DMS53 treated with DMSO at 0.1 percent for 48 hours (cell line): ENCODE data around the gene GAB4.
"Not testable (repeated sequence)": the region's sequence is repeated elsewhere in the genome, so short reads cannot be mapped to it uniquely, and the experiment has no call there.

Experiments used
- DNase-seq: peaks from one replicate; lab custom pipeline; 2025; ENCODE audit not compliant: unreplicated experiment; lab: John Stamatoyannopoulos, UW

GAB4 gene, protein sequence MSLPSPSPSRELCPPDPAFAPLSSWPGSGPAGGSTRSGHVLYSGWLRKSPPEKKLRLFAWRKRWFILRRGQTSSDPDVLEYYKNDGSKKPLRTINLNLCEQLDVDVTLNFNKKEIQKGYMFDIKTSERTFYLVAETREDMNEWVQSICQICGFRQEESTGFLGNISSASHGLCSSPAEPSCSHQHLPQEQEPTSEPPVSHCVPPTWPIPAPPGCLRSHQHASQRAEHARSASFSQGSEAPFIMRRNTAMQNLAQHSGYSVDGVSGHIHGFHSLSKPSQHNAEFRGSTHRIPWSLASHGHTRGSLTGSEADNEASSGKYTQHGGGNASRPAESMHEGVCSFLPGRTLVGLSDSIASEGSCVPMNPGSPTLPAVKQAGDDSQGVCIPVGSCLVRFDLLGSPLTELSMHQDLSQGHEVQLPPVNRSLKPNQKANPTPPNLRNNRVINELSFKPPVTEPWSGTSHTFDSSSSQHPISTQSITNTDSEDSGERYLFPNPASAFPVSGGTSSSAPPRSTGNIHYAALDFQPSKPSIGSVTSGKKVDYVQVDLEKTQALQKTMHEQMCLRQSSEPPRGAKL

GRCh38 chr22:17007852-17008731, at the start of gene GAB4:
TSS of gene GAB4 (minus strand) at chr22:17008222. CDS start at chr22:17008114, 108 bp downstream.
- no peak for DNase-seq

DNA sequence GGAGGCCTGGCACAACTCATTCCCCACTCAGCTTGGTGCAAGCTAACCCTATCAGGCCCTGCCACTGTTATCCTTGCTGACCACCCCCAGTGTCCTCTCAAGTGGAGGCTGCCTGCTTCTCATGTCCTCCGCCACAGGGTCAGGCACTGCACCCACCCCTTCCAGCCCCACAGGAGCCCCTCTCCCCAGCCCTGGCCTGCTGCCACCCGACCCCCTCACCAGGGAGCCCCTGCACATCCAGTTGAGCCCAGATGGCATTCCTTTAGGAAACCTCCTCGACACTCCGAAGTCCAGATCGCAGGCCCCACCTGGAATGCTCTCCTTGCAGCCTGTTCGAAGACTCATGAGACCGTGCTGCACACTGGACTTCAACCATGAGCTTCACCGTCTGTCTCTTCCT, 48.8 kb upstream of the GAB4 start:
- no peak for DNase-seq

DNA sequence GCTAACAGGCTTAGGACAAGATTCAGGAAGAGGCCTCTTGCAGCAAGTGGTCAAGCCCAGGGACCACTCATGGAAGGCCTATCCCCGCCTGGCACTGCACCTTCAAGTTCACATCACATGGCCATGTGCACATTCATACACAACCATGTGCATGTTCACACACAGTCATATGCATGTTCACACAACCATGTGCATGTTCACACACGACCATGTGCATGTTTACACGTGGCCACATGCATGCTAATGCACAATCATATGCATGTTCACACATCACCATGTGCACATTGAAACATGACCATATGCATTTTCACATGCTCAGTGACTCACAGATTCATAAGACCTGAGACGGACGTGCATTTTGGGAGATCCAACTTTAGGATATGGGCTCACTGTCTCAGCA, 48.0 kb upstream of the GAB4 start:
- DNase-seq: no peak

GRCh38 chr22:17047656-17048055, 39.6 kb upstream of the GAB4 start:
- no peak for DNase-seq

GRCh38 chr22:17046566-17047348, 38.7 kb upstream of the GAB4 start:
- DNase-seq: no peak

GRCh38 chr22:17043521-17043920, 35.5 kb upstream of the GAB4 start:
- no peak for DNase-seq

DNA sequence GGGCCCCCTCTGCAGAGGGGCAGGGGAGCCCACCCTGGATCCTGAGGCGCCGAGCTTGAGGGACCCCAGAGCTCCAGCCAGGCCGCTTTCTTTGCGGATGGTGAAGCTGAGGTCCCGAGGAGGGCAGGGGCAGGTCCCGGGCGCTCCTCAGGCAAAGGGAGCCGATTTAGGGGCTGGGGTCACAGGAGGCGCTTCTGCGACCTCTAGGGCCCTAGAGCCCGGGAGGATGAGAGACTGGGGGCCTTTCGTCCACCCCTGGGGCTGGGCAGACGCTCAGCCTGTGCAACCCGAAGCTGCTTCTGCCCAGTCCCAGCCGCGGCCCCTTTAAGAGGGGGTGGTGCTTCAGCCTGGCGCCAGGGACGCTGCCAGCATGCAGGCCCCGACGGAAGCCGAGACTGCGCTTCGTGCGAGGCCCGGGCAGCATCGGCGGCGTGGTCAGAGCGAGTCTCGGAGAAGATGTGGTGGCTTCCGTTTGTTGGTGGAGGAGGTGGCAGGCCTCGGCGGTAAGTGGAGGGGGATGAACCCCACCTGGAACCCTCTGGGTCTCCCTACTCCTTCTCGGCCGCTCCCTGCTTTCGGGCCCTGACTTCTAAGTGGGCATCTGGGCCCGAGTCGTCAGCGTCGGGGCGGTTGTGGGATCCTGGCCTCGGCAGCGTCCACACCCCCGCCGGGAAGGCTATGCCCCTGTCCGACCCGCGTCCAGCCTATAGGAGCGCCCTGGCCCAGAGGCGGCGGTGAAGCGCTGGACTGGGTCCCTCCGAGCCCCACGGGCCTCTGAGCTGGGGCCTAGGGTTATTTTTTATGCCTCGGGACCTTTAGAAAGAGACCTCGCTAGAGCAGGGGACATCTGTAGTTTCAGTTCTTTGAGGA, 29.1 kb upstream of the GAB4 start:
- DNase-seq: not testable (repeated sequence)

GRCh38 chr22:17035976-17036841, 28.2 kb upstream of the GAB4 start:
- not testable (repeated sequence) for DNase-seq

GRCh38 chr22:17035246-17035645, 27.2 kb upstream of the GAB4 start:
- peak; percentile 27 for DNase-seq

- DNase-seq: not testable (repeated sequence)
These were observed 26.5 kb upstream of the GAB4 start for GRCh38 chr22:17034532-17034931.

DNA sequence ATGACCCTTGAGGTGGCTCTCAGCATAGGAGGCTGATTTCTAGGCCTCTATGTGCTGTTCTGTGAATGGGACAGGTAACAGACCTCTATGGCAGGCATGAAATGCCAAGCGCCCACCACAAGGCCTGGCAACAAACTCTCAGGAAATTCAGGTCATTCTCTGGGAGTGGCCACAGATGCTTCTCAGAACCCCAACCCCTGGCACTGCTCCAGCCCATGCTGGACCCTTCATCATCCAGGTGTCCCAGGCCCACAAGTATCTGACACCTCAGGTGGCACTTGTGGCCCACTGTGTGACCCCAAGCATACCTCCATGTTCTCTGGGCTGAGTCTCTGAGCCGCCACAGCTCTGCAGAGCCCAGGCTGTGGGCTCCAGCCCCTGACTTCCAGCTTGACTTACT, 24.3 kb upstream of the GAB4 start:
- not testable (repeated sequence) for DNase-seq

DNA sequence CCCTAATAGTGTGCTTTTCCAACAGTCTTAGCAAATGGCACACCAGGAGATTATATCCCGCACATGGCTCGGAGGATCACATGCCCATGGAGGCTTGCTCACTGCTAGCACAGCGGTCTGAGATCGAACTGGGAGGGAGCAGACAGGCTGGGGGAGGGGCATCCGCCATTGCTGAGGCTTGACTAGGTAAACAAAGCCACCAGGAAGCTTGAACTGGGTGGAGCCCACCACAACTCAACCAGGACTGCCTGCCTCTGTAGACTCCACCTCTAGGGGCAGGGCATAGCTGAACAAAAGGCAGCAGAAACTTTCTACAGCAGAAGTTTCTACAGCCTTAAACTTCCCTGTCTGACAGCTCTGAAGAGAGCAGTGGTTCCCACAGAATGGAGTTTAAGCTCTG, 16.4 kb upstream of the GAB4 start:
- not testable (repeated sequence) for DNase-seq

DNA sequence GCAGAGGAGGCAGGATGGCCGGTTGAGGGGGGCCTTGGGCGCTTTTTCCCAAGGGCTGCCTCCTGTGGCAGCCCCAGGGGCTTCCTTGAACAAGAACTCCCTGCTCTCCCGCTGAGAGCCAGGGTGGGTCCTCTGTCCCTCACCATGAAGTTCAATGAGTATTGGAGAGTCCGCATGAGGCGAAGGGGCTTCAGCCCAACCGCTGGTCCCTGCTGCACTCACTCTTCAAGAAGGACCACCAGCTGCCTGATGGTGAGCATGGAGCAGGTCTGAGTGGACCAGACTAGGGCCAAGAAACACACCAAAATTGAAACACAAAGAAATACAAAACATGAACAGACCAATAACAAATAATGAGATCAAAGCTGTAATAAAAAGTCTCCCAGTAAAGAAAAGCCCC, 7.5 kb upstream of the GAB4 start:
- DNase-seq: not testable (repeated sequence)

GRCh38 chr22:17014101-17014440, 6.0 kb upstream of the GAB4 start:
- not testable (repeated sequence) for DNase-seq

- DNase-seq: no peak
These were observed 5.5 kb upstream of the GAB4 start for GRCh38 chr22:17013396-17014100.

DNA sequence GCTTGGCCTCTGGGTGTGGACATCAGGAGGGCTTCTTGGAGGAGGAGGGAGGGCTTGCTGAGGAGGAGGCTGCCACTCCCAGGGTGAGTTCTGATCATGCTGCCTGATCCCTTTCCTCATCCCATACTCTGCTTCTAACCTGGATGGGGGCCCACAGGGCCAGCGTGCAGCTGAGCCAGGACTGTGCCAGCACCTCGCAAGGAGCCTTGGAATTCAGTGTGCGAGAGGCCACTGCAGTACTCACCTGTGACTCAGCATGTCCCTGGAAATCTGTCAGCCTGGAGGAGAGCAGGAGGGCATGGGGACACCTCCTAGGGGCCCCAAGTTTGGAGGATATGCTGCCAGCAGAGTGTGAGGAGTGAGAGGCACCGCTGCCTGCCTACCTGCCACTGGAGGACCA, 4.2 kb upstream of the GAB4 start:
- no peak for DNase-seq

GRCh38 chr22:17009640-17010291, 1.7 kb upstream of the GAB4 start:
- no peak for DNase-seq

DNA sequence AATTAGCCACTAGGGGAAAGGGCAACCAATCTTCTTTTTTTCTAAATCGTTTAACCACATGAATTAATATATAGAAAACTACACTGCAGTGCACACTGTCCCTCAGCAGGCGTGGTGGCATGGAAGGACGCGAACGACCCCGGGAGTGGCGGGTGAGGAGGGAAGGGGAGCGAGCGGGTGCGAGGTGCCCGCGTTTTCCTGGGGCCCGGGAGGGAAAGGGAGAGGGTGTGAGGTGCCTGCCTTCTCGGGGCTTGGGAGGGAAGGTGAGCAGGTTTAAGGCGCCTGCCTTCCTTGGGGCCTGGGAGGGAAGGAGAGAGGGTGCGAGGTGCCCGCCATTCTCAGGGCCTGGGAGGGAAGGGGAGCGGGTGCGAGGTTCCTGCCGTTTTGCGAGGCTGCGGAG, 765 bp downstream of the GAB4 start:
- DNase-seq: no peak
